Dermis blood vessel endothelial cell (primary cell): Measurements from ENCODE around the gene SPCS3. TPM values are rescaled to one million over a fixed set of nuclear protein-coding genes. Genes with fewer than 3 reads are reported as not detected.

Source experiments
- DNase-seq: peaks from one replicate; pipeline ENCODE4 v3.0.0; 2010
- total RNA-seq: library from RNA; depleted of rRNA; stranded (reverse); fragments of >200 nt; gene quantifications from 2 replicates; pipeline ENCODE4 v1.2.3, GENCODE V29; 2014

The SPCS3 gene
- total RNA-seq, 1 donor from 2014 or later: 91.9 TPM

DNA sequence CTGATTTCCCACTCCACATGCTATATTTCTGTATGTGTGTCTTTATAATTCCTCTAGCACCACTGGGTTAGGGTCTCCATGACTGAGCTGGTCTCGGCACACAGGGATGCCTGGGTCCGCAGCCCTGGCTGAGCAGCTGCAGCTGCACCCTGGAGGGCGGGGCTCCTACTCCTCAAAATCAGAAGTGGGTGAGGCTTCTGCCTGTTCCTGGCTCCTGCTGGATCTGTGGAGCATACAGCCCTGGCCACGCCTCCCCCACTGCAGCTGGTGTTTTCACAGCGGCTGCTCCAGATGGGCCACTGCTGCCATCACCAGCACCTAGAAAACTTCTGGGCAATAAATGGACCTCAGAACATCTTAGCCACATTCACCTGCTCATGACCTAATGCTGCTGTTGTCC lies 30.9 kb downstream of the SPCS3 start:
- no peak for DNase-seq

DNA sequence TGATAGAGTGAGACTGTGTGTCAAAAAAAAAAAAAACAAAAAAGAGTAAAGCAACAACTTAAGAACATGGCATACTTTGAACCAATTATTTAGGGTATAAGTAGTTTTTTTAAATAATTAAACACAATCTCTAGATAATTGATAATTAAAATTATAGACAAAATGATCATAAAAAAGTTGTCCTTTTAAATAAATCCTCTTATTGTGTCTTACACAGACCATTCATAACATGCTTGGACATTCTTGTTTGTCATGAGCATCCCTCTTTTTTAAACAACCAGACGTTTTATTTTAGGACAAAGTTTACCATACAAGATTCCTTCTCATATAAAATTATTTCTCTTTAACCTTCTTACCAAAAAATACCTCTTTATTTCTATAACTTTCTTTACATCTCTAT lies 35.1 kb downstream of the SPCS3 start:
- no peak for DNase-seq

DNA sequence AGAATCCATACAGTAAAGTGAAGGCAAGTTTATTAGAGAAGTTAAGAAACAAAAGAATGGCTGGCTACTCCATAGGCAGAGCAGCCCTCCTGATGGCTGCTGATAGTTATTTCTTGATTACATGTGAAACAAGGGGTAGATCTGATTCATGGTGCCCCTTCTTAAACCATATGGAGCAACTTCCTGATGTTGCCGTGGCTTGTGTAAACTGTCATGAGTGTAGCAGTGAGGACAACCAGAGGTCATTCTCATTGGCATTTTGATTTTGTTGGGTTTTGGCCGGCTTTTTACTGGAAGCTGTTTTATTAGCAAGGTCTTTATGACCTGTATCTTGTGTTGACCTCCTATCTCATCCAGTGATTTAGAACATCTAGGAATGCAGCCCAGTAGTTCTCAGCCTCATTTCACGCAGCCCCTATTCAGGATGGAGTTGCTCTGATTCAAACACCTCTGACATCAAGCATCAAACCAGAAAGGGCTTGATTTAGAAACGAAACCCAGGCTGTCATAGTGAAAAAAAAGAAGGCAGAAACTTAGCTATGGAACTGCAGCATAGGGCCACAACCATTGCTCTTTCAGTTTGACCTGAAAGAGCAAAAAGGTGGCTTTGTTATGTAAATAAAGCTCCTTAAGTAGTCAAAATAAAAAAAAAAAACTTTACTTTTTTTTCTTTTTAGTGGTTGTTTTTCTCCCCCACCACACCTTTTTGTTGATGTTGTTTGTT lies 37.8 kb downstream of the SPCS3 start:
- DNase-seq: no peak

DNA sequence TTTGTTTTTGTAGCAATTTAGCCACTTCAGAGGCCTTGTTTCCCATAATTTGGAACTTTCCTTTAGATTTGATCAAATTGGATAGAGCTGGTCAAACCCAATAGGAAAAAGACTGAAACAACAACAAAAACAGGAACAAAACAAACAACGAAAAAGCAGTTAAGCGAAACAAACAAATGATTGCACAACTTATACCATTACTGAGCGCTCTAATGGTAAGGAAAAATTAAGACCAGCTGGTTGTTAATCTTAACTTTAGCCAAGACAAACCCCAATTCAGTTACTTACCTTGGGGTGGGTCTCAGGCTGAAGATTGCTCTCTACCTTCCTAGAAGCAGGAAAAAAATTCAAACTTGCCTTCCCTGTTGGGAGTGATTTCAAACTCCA lies 38.3 kb downstream of the SPCS3 start:
- DNase-seq: no peak

DNA sequence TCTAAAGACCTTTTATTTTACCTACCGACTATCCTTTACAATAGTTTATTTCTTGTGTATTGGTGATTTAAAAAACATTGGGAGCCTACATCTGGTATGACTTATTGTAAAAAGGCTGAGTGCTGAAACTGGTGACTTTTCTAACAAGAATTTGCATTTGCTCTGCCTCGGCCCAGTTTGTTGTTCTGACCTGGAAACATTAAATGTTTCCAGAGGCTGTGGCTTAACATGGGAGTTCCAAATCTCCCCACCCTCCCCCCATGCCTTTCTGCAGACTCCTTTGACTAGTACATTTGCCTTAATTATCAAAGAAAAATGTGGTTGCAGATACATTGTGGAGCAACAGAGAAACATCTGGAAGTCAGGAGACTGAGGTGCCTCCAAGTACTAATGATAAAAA lies 39.8 kb downstream of the SPCS3 start:
- no peak for DNase-seq

DNA sequence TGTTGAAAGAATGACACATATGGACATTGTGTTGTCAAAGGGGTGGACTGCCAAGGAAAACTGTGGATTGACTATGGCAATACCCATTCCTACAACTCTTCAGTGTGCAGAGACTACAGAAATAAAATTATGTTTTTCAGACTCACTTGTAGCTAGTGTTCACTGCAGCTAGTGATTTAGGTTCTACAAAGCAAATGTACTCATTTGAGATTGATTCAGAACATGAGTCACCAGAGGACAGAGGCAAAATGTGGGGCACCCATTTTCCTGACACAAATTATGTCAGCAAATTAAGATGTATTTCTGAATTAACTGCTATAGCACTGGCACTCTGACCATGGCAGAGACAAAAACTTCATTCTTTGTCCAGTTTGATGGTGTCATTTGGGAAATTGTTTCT lies 40.7 kb downstream of the SPCS3 start:
- DNase-seq: no peak

GRCh38 chr4:176363072-176363471 lies 43.3 kb downstream of the SPCS3 start:
- no peak for DNase-seq

GRCh38 chr4:176367771-176368465 lies 48.2 kb downstream of the SPCS3 start:
- no peak for DNase-seq

DNA sequence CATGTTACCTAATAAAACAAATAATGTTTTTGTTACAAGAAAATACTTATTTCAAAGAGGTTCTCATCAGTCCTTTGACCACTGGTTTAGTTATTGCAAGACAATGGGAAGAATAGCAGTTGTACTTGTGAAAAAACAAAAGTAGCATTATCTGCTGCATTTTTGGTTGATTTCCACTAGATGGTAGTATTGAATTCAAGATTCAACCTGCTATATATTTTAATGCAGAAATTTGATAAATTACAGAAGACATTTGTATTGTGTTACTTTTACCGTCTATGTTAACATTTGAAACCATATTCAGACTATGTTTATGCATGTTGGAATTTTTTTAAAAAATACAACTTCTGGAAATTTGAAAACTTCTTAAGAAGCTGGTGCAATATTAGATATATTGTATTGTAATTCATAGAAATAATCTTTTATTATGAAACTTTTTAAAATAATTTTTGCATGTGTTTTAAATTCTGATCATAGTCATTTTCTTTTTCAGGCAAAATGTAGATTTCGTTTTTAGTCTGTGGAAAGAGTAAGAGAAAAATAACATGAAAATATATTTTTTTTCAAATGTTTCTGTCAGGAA lies 56.4 kb downstream of the SPCS3 start:
- peak; percentile 53 for DNase-seq

DNA sequence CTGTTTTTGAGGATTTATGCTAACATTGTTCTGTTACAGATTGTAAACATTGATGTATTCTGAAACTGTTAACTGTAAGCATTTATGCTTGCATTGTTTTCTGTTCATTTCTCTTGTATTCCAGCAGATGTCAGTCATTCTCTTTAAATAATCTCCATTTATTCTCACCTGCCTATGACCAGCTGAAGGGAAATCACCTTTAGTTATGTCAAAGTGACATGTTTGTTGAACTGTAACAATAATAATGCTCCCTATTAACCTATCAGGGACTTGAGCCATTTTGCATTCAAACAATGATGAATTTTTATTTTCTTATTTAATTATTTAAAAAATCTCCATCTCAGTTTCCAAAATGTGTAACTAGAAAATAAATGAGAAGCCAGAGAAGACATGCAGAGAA lies 58.0 kb downstream of the SPCS3 start:
- peak; percentile 58 for DNase-seq

DNA sequence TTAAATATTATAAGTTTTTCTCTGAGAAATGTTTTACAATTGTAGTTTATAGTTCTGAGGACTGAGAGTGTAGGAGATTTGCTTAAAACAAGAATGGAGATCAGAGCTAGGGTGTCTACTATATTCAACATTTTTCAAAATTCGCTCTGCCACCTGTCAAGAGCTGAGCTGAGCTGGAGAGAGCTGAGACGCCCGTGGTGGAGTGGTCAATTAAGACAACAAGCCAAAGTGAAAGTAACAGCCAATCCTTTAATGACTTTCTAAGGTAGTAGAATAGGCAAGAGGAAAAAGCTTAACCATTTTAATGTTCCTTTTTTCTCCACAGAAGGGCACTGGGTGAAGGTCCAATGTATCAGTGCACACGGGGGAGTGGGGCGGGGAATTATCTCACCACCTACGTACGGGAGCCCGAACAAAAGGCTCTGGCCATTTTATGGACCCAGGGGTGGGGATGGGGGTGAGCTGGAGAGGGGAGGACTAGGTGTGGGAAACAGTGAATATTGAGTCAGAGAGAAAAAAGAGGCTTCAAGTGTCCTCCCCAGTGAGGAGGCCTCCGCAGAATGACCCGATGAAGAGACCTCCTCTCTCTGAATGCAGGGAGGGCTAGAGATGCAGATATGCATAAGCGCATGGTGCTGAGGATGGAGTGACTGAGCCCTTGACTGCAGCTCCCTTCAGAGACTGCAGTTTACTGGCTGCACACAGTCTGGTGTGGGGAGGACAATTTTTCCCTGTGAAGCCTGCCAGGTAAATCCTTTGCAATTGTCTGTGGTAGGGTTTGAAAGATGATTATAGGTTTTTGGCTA lies 60.8 kb downstream of the SPCS3 start:
- DNase-seq: peak; percentile 61

Other genes with a start within 250 kb of the SPCS3 start
- gene SPATA4, start 124.4 kb upstream of the SPCS3 start, total RNA-seq: not detected in 2 replicates
- gene ASB5, start 50.7 kb upstream of the SPCS3 start, total RNA-seq: not detected in 2 replicates